Common myeloid progenitor, CD34-positive (primary cell): Measurements from ENCODE around the gene SURF2.

Source experiments
- CTCF ChIA-PET: fragments of 350-600 bp; sonication (Branson Sonifier 250); formaldehyde crosslinking; loops from one replicate; lab custom pipeline; 2021; ENCODE audit warnings: antibody characterized with exemption; lab: Charles Lee
- POLR2A ChIA-PET: fragments of 350-600 bp; sonication (Branson Sonifier 250); formaldehyde crosslinking; loops from one replicate; lab custom pipeline; 2021; ENCODE audit warnings: antibody characterized with exemption; lab: Charles Lee
- DNase-seq, 3 donors: peaks; one replicate each; pipeline versions ENCODE4 v3.0.0 to v3.0.0-alpha.2; 2013
- H3K27ac ChIP-seq, 2 experiments: 1 replicate in 1 of 2; 2 replicates in 1 of 2; pipeline ENCODE4 v1.7.0; 2013; ENCODE audit warnings: inconsistent platforms in 2 of 2, low read length in 2 of 2, mild to moderate bottlenecking in 2 of 2, low read depth in 1 of 2, moderate library complexity in 1 of 2; ENCODE audit not compliant: severe bottlenecking in 2 of 2, insufficient read depth in 1 of 2, poor library complexity in 1 of 2
- H3K27me3 ChIP-seq, 5 experiments: replicated peaks in 2 of 5; 1 replicate in 3 of 5; 2 replicates in 2 of 5; pipeline versions ENCODE4 v1.6.1 to v1.7.0; 2013; ENCODE audit warnings: low read length in 4 of 5, mild to moderate bottlenecking in 2 of 5, moderate library complexity in 2 of 5, inconsistent platforms in 1 of 5; ENCODE audit not compliant: insufficient read depth in 5 of 5, control insufficient read depth in 4 of 5
- H3K36me3 ChIP-seq, 4 experiments: 1 replicate in 2 of 4; 2 replicates in 2 of 4; pipeline versions ENCODE4 v1.6.1 to v1.7.0; 2013; ENCODE audit warnings: low read length in 3 of 4, control low read depth in 1 of 4, mild to moderate bottlenecking in 1 of 4; ENCODE audit not compliant: control insufficient read depth in 4 of 4, insufficient read depth in 4 of 4
- H3K4me1 ChIP-seq, 4 experiments: 1 replicate in 3 of 4; 2 replicates in 1 of 4; pipeline versions ENCODE4 v1.6.1 to v1.7.1; 2013; ENCODE audit warnings: low read length in 3 of 4, mild to moderate bottlenecking in 3 of 4, control low read depth in 1 of 4, inconsistent platforms in 1 of 4, moderate library complexity in 1 of 4; ENCODE audit not compliant: control insufficient read depth in 4 of 4, insufficient read depth in 4 of 4; ENCODE audit errors: control extremely low read depth in 1 of 4
- H3K4me3 ChIP-seq, 7 experiments: 1 replicate in 4 of 7; 2 replicates in 3 of 7; pipeline versions ENCODE4 v1.5.1 to v1.7.0; 2013; ENCODE audit warnings: mild to moderate bottlenecking in 7 of 7, low read length in 6 of 7, moderate library complexity in 6 of 7, inconsistent platforms in 2 of 7, low read depth in 2 of 7, control low read depth in 1 of 7; ENCODE audit not compliant: insufficient read depth in 4 of 7, control insufficient read depth in 1 of 7; ENCODE audit errors: extremely low read depth in 1 of 7
- H3K9me3 ChIP-seq, 5 experiments: 1 replicate in 4 of 5; 2 replicates in 1 of 5; pipeline versions ENCODE4 v1.6.1 to v1.7.1; 2013; ENCODE audit warnings: low read length in 4 of 5, mild to moderate bottlenecking in 2 of 5, inconsistent platforms in 1 of 5, low read depth in 1 of 5, moderate library complexity in 1 of 5; ENCODE audit not compliant: control insufficient read depth in 4 of 5, insufficient read depth in 2 of 5; ENCODE audit errors: control extremely low read depth in 1 of 5
- WGBS: methylation state at CpG from one replicate; pipeline ENCODE4 v1.1.5; 2013; ENCODE audit not compliant: insufficient coverage; 5-methylcytosine and 5-hydroxymethylcytosine counted together

SURF2 gene

DNA sequence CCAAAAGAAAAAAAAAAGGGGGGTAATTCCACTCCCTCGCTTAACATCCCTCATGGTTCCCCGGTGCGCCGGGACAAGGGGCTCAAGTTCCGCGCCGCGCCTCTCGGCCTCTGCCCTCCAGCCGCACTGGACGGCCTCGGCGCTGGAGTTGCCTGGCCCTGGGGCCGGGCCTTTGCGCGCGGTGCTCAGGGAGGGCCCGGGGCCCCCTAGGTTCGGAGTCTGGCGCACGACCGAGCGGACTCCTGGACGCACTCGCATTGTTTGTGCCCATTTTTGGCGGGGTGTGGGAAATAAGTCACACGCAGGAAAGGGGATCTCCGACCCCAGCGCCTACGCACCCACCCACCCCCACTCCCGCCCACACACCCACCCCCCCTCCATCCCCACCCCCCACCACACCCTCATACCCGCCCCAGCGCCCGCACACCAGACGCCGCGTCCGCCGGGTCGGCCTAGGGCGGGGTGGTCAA is 8.8 kb upstream of the SURF2 start:
- H3K9me3 ChIP-seq: no peaks in the 10 kb centered on the region
- WGBS: under 1% methylated on average over 24 of the region's 41 CpGs
- H3K36me3 ChIP-seq: peaks cover 25 to 74% (median 59%) of the 10 kb centered on the region in 4 experiments
- H3K4me3 ChIP-seq: peak overlapping the region; percentile 94 to 100 (median 99)
- POLR2A ChIA-PET: interaction anchor here (0.7 to 1.7 kb wide), 8 partner anchors 8 to 159 kb away, joined by 3 to 7 read pairs (median 4); partner anchors contain the start of genes STKLD1, SURF1, SURF2 and SURF4
- H3K27ac ChIP-seq: peak overlapping the region; percentile 58 to 99
- CTCF ChIA-PET: interaction anchor here (1.1 to 5.3 kb wide), 2 partner anchors 138 to 160 kb away, joined by 3 to 30 read pairs; no protein-coding TSS in a partner anchor
- DNase-seq: peak; percentile 27 to 64 (median 59)
- no peaks in the 10 kb centered on the region for H3K27me3 ChIP-seq
- H3K4me1 ChIP-seq: peaks cover 4 to 39% (median 36%) of the 10 kb centered on the region in 4 experiments

DNA sequence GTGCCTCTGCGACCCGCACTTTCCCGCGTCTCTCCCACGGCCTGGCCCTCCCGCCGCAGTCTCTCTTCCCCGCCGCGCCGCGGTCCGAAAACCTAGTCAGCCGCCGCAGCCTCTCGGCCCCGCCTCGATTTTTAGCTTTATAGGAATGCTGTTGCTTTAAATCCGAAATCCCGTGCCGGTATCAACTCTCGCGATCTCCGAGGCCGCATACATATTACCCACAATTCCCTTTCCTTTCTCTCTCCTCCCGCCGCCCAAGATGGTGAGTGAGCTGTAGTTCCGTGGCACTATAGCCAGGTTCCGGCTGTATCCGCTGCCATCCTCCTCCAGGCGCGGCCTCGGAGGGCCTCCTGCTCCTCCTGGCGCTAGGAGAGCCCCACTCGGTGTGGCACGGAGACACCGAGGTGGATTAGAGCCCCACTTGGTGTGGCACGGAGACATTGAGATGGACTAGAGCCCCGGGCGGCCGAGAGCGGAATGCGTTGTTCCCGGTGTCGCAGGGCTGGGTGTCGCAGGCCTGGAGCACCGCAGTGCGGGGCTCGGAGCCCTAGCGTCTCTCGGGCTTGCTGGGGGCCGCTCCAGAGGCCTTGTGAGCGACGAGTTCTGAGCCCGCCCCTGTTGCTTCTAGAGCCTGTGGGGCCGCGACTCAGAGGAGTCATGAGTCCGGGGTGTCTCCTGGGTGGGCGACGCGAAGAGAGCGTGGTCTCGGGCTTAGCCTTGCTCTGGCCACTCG is 8.2 kb upstream of the SURF2 start, which contains the start of the genes MED22 and RPL7A:
Gene MED22 (minus strand): TSS at position 147 of the 733 bp plus-strand sequence. CDS start 1,469 bp downstream, outside the sequence.
Gene RPL7A (plus strand): TSS at position 234 of the 733 bp plus-strand sequence. CDS start 26 bp downstream, at position 260.
- peak within 1 kb of the TSS; percentile 95 to 99 for H3K27ac ChIP-seq
- peaks cover 4 to 33% (median 30%) of the 10 kb centered on the region in 4 experiments for H3K4me1 ChIP-seq
- under 1% methylated on average over 56 of the region's 64 CpGs for WGBS
- H3K36me3 ChIP-seq: peaks cover 25 to 75% (median 59%) of the 10 kb centered on the region in 4 experiments
- DNase-seq: peak; percentile 96 to 98 (median 97)
- ChIA-PET CTCF (interaction anchor here (1.1 to 5.3 kb wide), 3 partner anchors 24 to 160 kb away, joined by 3 to 30 read pairs (median 6); no protein-coding TSS in a partner anchor), POLR2A (interaction anchor here (0.6 to 1.7 kb wide), 9 partner anchors 8 to 160 kb away, joined by 3 to 7 read pairs (median 4); partner anchors contain the start of genes STKLD1, SURF1, SURF2 and SURF4)
- no peaks in the 10 kb centered on the region for H3K27me3 ChIP-seq
- H3K9me3 ChIP-seq: no peaks in the 10 kb centered on the region
- peak within 1 kb of the TSS; percentile 94 to 100 (median 99) for H3K4me3 ChIP-seq

DNA sequence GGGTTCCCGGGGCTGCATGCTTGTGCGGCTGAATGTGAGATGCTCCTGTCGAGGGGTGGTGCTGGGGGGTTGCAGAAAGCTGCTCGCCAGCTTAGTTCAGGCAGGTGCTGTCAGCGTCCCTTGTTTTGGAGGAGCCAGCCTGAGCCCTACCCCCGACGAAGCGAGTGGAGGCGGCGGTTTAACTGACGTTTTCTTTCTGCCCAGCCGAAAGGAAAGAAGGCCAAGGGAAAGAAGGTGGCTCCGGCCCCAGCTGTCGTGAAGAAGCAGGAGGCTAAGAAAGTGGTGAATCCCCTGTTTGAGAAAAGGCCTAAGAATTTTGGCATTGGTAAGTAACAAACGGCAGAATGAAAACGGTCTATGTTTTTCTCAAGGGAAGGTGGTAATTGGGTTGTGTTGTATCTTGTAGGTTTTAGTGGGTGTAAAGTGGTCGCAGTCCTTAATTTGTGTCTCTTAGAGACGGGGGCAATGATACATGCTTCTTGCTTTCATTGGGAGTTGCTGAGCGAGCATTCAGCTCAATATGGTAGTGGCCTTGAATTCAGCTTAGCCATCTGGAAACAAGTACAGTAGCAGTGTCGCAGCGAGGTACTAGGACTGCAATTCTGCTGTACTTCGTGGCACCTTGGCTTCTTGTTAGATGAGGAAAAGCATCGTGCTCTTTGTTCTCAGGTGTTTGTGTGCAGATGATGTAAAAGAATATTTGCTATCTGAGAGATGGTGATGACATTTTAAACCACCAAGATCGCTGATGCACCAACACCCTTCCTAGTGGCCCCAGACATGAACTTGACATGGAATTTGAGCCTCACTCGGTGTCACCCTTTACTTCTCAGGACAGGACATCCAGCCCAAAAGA is 7.4 kb upstream of the SURF2 start:
- H3K36me3 ChIP-seq: peaks cover 25 to 75% (median 55%) of the 10 kb centered on the region in 4 experiments
- peak overlapping the region; percentile 94 to 100 (median 99) for H3K4me3 ChIP-seq
- H3K27ac ChIP-seq: peak overlapping the region; percentile 95 to 99
- 29% methylated on average over 24 of the region's 25 CpGs for WGBS
- no peaks in the 10 kb centered on the region for H3K9me3 ChIP-seq
- ChIA-PET POLR2A (interaction anchor here (0.6 to 1.7 kb wide), 4 partner anchors 22 to 91 kb away, joined by 3 to 5 read pairs (median 4); no protein-coding TSS in a partner anchor), CTCF (interaction anchor here (1.1 to 5.3 kb wide), 3 partner anchors 8 to 161 kb away, joined by 6 to 30 read pairs (median 18); no protein-coding TSS in a partner anchor)
- H3K27me3 ChIP-seq: no peaks in the 10 kb centered on the region
- peaks cover 4 to 32% (median 25%) of the 10 kb centered on the region in 4 experiments for H3K4me1 ChIP-seq
- no peak for DNase-seq

DNA sequence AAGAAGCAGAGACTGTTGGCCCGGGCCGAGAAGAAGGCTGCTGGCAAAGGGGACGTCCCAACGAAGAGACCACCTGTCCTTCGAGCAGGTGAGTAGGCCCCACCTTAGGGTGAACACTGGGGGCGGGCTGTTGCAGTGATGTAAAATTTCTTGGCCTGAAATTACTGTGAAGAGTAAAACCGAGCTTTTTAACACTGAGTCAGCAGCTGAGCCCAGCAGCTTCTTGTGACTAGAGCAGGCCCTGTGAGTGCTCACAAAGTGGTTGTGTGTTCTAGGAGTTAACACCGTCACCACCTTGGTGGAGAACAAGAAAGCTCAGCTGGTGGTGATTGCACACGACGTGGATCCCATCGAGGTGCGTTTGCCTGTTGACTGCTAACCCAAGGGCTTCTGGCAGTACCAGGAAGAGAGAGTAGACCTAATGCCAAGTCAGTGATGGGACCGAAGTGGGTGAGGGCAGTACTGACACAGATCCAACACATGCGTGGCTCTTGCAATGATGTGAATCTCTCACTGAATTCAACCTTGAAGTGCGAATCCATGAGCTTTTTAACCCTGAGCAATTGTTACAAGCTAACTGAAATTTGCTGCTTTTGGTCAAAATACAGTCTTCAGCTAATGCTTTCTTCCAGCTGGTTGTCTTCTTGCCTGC is 6.3 kb upstream of the SURF2 start:
- CTCF ChIA-PET: interaction anchor here (1.0 to 5.3 kb wide), 6 partner anchors 9 to 169 kb away, joined by 3 to 30 read pairs (median 4); no protein-coding TSS in a partner anchor
- H3K4me1 ChIP-seq: peaks cover 4 to 36% (median 28%) of the 10 kb centered on the region in 4 experiments
- 98% methylated on average over 15 of the region's 15 CpGs for WGBS
- POLR2A ChIA-PET: no interaction called here
- no peaks in the 10 kb centered on the region for H3K9me3 ChIP-seq
- H3K27me3 ChIP-seq: no peaks in the 10 kb centered on the region
- DNase-seq: no peak
- H3K36me3 ChIP-seq: peaks cover 22 to 63% (median 45%) of the 10 kb centered on the region in 4 experiments
- H3K4me3 ChIP-seq: peak overlapping the region in 3 of 7 experiments; percentile 99 to 100 (median 99)
- H3K27ac ChIP-seq: peak overlapping the region in 1 of 2 experiments; percentile 99

DNA sequence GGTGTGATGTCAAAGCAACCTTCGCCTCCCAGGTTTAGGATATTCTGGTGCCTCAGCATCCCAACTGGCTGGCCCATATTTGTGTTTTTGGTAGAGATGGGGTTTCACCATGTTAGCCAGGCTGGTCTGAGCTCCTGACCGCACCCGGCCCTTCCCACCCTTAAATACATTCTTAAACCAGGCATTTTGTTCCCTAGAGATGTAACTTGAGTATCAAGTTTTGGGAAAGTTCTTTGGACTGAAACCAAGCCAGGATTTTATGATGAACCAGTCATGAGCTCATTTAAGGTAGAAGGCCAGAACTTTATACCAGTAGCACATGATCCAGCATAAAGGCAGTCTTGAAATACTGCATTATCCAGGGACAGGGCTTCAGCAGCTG is 4.8 kb upstream of the SURF2 start:
- Histone ChIP-seq H3K4me1 (peaks cover 7 to 41% (median 32%) of the 10 kb centered on the region in 4 experiments), H3K4me3 (no peak overlapping the region), H3K27ac (no peak overlapping the region), H3K36me3 (peaks cover 19 to 54% (median 38%) of the 10 kb centered on the region in 4 experiments), H3K9me3 (no peaks in the 10 kb centered on the region), H3K27me3 (no peaks in the 10 kb centered on the region)
- DNase-seq: no peak
- no CpG with 5 or more reads among the region's 3 CpGs for WGBS
- ChIA-PET POLR2A (interaction anchor here (0.6 kb wide), 1 partner anchor 16 kb away, joined by 7 read pairs; the partner anchor contains the start of gene SURF6), CTCF (interaction anchor here (0.9 to 5.3 kb wide), 8 partner anchors 9 to 164 kb away, joined by 3 to 30 read pairs (median 4); partner anchors contain the start of gene SURF6)
